ENCODE data around the gene GNL1.

GNL1 gene

GRCh38 chr6:30555816-30556065, 548 bp downstream of the GNL1 start:
- Histone ChIP-seq H3K4me1 (ENCODE audit: insufficient read depth, low read length) (peaks cover 12% of the 10 kb centered on the region; the same call in 1 of the 2 replicates), H3K36me3 (ENCODE audit: insufficient read depth, low read length) (peaks cover 17% of the 10 kb centered on the region; the same call in 1 of the 2 replicates), H3K9me3 (ENCODE audit: control insufficient read depth, insufficient read depth, low read length) (no peaks in the 10 kb centered on the region), H3K9ac (ENCODE audit: low read depth, low read length) (peak overlapping the region; percentile 90)

- Histone ChIP-seq H3K9me3 (ENCODE audit: control insufficient read depth, insufficient read depth, low read length) (no peaks in the 10 kb centered on the region), H3K36me3 (ENCODE audit: insufficient read depth, low read length) (peaks cover 19% of the 10 kb centered on the region; the same call in 1 of the 2 replicates), H3K4me1 (ENCODE audit: insufficient read depth, low read length) (peaks cover 12% of the 10 kb centered on the region; the same call in 1 of the 2 replicates), H3K9ac (ENCODE audit: low read depth, low read length) (peak overlapping the region; percentile 90)
Measured at GRCh38 chr6:30554962-30555815, 1.1 kb downstream of the GNL1 start.

DNA sequence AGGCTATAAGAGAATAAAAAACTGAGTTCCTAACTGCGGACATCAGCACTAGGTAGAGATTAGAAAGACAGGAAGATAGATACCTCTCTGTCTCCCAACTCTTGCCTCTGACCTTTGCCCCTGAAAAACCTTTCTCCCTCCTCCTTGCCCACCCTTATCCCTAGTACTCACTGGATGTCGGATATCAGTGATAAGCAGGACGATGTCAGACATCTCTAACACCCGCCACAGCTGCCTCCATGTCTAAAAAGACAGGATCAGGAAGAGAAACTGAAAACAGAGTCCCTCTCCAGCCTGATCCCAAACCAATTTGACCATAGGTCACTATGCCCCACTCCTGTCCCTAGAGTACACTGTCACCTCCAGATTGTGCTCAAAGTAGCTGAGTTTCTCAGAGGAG, 1.9 kb downstream of the GNL1 start:
- Histone ChIP-seq H3K4me1 (ENCODE audit: insufficient read depth, low read length) (peaks cover 12% of the 10 kb centered on the region; the same call in 1 of the 2 replicates), H3K9ac (ENCODE audit: low read depth, low read length) (0 out of 2 replicates have a peak overlapping the region, but pooled peaks have one; percentile 90), H3K36me3 (ENCODE audit: insufficient read depth, low read length) (peaks cover 20% of the 10 kb centered on the region; the same call in 1 of the 2 replicates), H3K9me3 (ENCODE audit: control insufficient read depth, insufficient read depth, low read length) (no peaks in the 10 kb centered on the region)

- peaks cover 24% of the 10 kb centered on the region; the same call in 1 of the 2 replicates for H3K36me3 ChIP-seq (ENCODE audit: insufficient read depth, low read length)
- no peaks in the 10 kb centered on the region for H3K9me3 ChIP-seq (ENCODE audit: control insufficient read depth, insufficient read depth, low read length)
- H3K4me1 ChIP-seq (ENCODE audit: insufficient read depth, low read length): 0 out of 2 replicates have a peak, but pooled peaks cover 3% of the 10 kb centered on the region
- H3K9ac ChIP-seq (ENCODE audit: low read depth, low read length): no peak overlapping the region
Measured at GRCh38 chr6:30548375-30548774, 7.9 kb downstream of the GNL1 start.

GRCh38 chr6:30547454-30547853, 8.8 kb downstream of the GNL1 start:
- H3K36me3 ChIP-seq (ENCODE audit: insufficient read depth, low read length): peaks cover 20% of the 10 kb centered on the region; the same call in 1 of the 2 replicates
- H3K9me3 ChIP-seq (ENCODE audit: control insufficient read depth, insufficient read depth, low read length): no peaks in the 10 kb centered on the region
- H3K9ac ChIP-seq (ENCODE audit: low read depth, low read length): no peak overlapping the region
- 0 out of 2 replicates have a peak, but pooled peaks cover 3% of the 10 kb centered on the region for H3K4me1 ChIP-seq (ENCODE audit: insufficient read depth, low read length)

GRCh38 chr6:30544666-30545272, 11.5 kb downstream of the GNL1 start:
- Histone ChIP-seq H3K9ac (ENCODE audit: low read depth, low read length) (no peak overlapping the region), H3K9me3 (ENCODE audit: control insufficient read depth, insufficient read depth, low read length) (no peaks in the 10 kb centered on the region), H3K4me1 (ENCODE audit: insufficient read depth, low read length) (0 out of 2 replicates have a peak, but pooled peaks cover 3% of the 10 kb centered on the region), H3K36me3 (ENCODE audit: insufficient read depth, low read length) (peaks cover 9% of the 10 kb centered on the region; the same call in 1 of the 2 replicates)

GRCh38 chr6:30543821-30544220, 12.5 kb downstream of the GNL1 start:
- 0 out of 2 replicates have a peak, but pooled peaks cover 3% of the 10 kb centered on the region for H3K4me1 ChIP-seq (ENCODE audit: insufficient read depth, low read length)
- H3K36me3 ChIP-seq (ENCODE audit: insufficient read depth, low read length): peaks cover 8% of the 10 kb centered on the region; the same call in 1 of the 2 replicates
- no peaks in the 10 kb centered on the region for H3K9me3 ChIP-seq (ENCODE audit: control insufficient read depth, insufficient read depth, low read length)
- H3K9ac ChIP-seq (ENCODE audit: low read depth, low read length): no peak overlapping the region

DNA sequence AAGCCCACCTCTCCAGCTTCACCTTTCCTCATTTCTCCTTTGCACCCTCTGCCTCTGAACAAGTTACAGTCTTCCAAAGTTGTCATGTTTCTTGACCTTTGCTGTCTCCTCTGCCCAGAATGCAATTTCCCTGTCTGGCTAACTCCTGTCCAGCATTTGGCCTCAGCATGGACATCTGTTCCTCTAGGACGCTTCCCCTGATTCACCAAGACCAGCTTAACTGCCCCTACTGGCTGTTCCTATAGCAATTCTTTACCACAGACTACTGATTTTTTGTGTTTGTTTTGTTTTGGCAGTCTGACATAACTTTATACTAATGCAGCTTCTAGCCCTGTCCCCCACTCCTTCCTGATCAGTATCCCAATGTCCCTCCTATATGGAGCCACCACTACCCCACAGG, 13.4 kb downstream of the GNL1 start:
- Histone ChIP-seq H3K9me3 (ENCODE audit: control insufficient read depth, insufficient read depth, low read length) (no peaks in the 10 kb centered on the region), H3K36me3 (ENCODE audit: insufficient read depth, low read length) (peaks cover 2% of the 10 kb centered on the region; the same call in 1 of the 2 replicates), H3K9ac (ENCODE audit: low read depth, low read length) (no peak overlapping the region), H3K4me1 (ENCODE audit: insufficient read depth, low read length) (0 out of 2 replicates have a peak, but pooled peaks cover 3% of the 10 kb centered on the region)

DNA sequence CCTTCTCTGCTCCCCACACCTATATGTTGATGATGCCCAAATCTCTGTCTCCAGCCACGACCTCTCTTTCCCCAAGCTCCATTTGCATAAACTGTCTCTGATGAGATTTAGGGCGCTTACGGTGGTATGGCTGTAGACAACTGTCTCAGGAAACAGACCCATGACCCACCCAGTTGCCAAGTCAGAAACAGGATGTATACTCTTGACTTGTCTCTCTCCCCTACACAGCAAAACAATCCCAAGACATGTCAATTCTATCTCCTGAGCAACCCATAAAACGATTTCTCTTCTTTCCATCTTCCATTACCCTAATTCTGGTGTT, 13.9 kb downstream of the GNL1 start:
- Histone ChIP-seq H3K9me3 (ENCODE audit: control insufficient read depth, insufficient read depth, low read length) (no peaks in the 10 kb centered on the region), H3K36me3 (ENCODE audit: insufficient read depth, low read length) (peaks cover 2% of the 10 kb centered on the region; the same call in 1 of the 2 replicates), H3K4me1 (ENCODE audit: insufficient read depth, low read length) (0 out of 2 replicates have a peak, but pooled peaks cover 3% of the 10 kb centered on the region), H3K9ac (ENCODE audit: low read depth, low read length) (peak overlapping the region; percentile 45; the same call in 1 of the 2 replicates)

GRCh38 chr6:30541515-30542403, 14.5 kb downstream of the GNL1 start:
- Histone ChIP-seq H3K9ac (ENCODE audit: low read depth, low read length) (peak overlapping the region; percentile 45; the same call in 1 of the 2 replicates), H3K36me3 (ENCODE audit: insufficient read depth, low read length) (no peaks in the 10 kb centered on the region), H3K4me1 (ENCODE audit: insufficient read depth, low read length) (0 out of 2 replicates have a peak, but pooled peaks cover 3% of the 10 kb centered on the region), H3K9me3 (ENCODE audit: control insufficient read depth, insufficient read depth, low read length) (no peaks in the 10 kb centered on the region)

DNA sequence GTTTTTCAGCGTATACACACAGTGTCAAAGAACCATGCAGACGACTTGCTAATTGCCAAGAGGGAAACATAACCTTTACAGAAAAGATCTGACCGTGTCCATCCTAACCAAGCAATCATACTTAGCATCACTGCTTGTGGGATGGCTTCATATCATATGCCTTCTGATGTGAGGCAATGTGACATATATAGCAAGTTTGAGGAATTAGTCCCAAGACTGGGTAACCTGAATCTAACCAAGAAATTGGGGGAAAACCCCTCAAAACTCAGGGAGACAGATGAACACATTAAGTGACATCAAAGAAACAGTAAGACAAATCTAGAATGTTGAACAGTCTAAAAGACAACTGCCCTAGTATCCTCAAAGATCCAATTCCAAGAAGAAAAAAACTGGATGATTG, 18.4 kb downstream of the GNL1 start:
- Histone ChIP-seq H3K36me3 (ENCODE audit: insufficient read depth, low read length) (no peaks in the 10 kb centered on the region), H3K4me1 (ENCODE audit: insufficient read depth, low read length) (no peaks in the 10 kb centered on the region), H3K9me3 (ENCODE audit: control insufficient read depth, insufficient read depth, low read length) (no peaks in the 10 kb centered on the region), H3K9ac (ENCODE audit: low read depth, low read length) (no peak overlapping the region)

DNA sequence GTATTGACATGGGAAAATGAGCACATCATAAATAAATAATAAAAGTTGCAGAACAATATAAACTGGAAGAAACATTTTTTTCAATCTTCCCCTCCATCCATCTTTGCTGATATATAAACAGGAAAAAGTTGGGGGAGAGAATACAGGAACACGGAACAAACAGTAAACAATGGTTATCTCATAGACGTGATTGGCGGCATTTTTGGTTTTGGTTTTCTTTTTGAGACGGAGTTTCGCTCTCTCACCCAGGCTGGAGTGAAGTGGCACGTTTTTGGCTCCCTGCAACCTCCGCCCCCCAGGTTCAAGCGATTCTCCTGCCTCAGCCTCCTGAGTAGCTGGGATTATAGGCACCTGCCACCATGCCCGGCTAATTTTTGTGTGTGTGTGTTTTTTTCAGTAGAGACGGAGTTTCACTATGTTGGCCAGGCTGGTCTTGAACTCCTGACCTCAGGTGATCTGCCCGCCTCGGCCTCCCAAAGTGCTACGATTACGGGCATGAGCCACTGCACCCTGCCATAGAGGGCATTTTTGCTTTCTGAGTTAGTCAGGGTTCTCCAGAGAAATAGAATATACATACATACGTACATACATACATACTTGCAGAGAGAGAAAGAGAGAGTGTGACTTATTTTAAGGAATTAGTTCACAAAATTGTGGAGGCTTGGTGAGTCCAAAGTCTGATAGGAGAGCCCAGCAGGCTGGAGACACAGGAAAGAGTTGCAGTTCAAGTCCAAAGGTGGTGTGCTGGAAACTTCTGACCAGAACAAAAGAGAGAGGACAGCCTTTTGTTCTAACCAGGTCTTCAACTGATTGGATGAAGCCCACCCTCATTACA, 22.6 kb downstream of the GNL1 start:
- Histone ChIP-seq H3K9me3 (ENCODE audit: control insufficient read depth, insufficient read depth, low read length) (no peaks in the 10 kb centered on the region), H3K9ac (ENCODE audit: low read depth, low read length) (no peak overlapping the region), H3K36me3 (ENCODE audit: insufficient read depth, low read length) (no peaks in the 10 kb centered on the region), H3K4me1 (ENCODE audit: insufficient read depth, low read length) (no peaks in the 10 kb centered on the region)

GRCh38 chr6:30530014-30530413, 26.3 kb downstream of the GNL1 start:
- H3K36me3 ChIP-seq (ENCODE audit: insufficient read depth, low read length): no peaks in the 10 kb centered on the region
- no peak overlapping the region for H3K9ac ChIP-seq (ENCODE audit: low read depth, low read length)
- H3K4me1 ChIP-seq (ENCODE audit: insufficient read depth, low read length): no peaks in the 10 kb centered on the region
- no peaks in the 10 kb centered on the region for H3K9me3 ChIP-seq (ENCODE audit: control insufficient read depth, insufficient read depth, low read length)

Measured in ES-I3 (cell line).